Activated T-helper 1 cell treated with anti-CD3 and anti-CD28 coated beads, Interleukin-2, amount 50 U/mL, for 16 hours (primary cell): Measurements from ENCODE around the gene NACC1.

Experiments used
- DNase-seq, 2 donors: peaks; one replicate each; pipeline ENCODE4 v3.0.0-alpha.2; 2020; ENCODE audit warnings: low read depth in 1 of 2, low spot score in 1 of 2

The NACC1 gene

GRCh38 chr19:13087795-13088537 is 30.1 kb upstream of the NACC1 start:
- no peak for DNase-seq

GRCh38 chr19:13089139-13089856 is 28.8 kb upstream of the NACC1 start:
- no peak for DNase-seq

GRCh38 chr19:13089857-13090507 is 28.1 kb upstream of the NACC1 start:
- DNase-seq, result no peak

- DNase-seq, result no peak
These were observed 27.4 kb upstream of the NACC1 start for GRCh38 chr19:13090511-13091231.

- DNase-seq, result no peak
These were observed 26.5 kb upstream of the NACC1 start for GRCh38 chr19:13091400-13092157.

- no peak for DNase-seq
These were observed 25.9 kb upstream of the NACC1 start for GRCh38 chr19:13092158-13092543.

GRCh38 chr19:13092606-13093235 is 25.3 kb upstream of the NACC1 start:
- no peak for DNase-seq

- DNase-seq, result peak; percentile 64 to 65
These were observed 24.5 kb upstream of the NACC1 start for GRCh38 chr19:13093407-13094105.

GRCh38 chr19:13094106-13094504 is 24.0 kb upstream of the NACC1 start:
- DNase-seq, result no peak

- no peak for DNase-seq
These were observed 23.2 kb upstream of the NACC1 start for GRCh38 chr19:13094771-13095392.

- no peak for DNase-seq
These were observed 22.7 kb upstream of the NACC1 start for GRCh38 chr19:13095393-13095784.

- DNase-seq, result no peak
These were observed 21.8 kb upstream of the NACC1 start for GRCh38 chr19:13095934-13096927.

GRCh38 chr19:13097033-13097462 is 21.0 kb upstream of the NACC1 start:
- no peak for DNase-seq

- no peak for DNase-seq
These were observed 20.4 kb upstream of the NACC1 start for GRCh38 chr19:13097463-13098258.

- no peak for DNase-seq
These were observed 19.6 kb upstream of the NACC1 start for GRCh38 chr19:13098277-13099072.
